ENCODE data around the gene TRIM2. TPM values are rescaled to one million over a fixed set of nuclear protein-coding genes. Genes with fewer than 3 reads are reported as not detected.
"Not testable (repeated sequence)": the region's sequence is repeated elsewhere in the genome, so short reads cannot be mapped to it uniquely, and the experiment has no call there.

Gene TRIM2
- total RNA-seq, 1 experiment from 2014 or later: 131 TPM

GRCh38 chr4:153183146-153183545, 21.1 kb upstream of the TRIM2 start:
- DNase-seq (ENCODE audit: low read depth, low spot score): no peak
- in situ Hi-C loops (cut with HindIII; ENCODE audit: low pct_unique_long_range_greater_than_20kb, low sequenced_read_pairs): no loop called here

DNA sequence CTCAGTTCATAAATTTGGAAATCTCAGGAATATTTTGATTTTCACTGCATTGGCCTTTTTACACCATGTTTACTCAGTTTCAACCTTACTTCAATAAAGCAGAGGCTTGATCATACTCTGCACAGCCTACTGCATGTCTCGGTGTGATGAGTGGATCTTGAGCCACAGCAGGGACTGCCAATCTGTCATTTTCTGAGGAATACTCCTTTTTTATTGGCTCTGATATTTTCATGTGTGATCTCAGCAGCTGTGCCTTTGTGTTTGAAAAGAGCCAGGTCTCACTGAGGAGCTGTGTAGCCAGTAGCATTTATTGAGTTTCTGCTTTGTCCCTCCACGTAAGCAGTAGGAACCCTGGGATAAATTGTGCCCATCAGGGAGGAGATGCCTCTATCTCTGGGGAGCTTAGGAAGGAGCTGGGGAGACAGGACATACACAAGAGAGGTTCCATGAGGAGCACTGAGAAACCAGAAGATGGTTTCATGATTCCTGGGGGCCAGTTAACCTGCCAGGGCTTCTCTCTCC, 18.9 kb upstream of the TRIM2 start:
- DNase-seq (ENCODE audit: low read depth, low spot score): no peak
- in situ Hi-C loops (cut with HindIII; ENCODE audit: low pct_unique_long_range_greater_than_20kb, low sequenced_read_pairs): no loop called here

DNA sequence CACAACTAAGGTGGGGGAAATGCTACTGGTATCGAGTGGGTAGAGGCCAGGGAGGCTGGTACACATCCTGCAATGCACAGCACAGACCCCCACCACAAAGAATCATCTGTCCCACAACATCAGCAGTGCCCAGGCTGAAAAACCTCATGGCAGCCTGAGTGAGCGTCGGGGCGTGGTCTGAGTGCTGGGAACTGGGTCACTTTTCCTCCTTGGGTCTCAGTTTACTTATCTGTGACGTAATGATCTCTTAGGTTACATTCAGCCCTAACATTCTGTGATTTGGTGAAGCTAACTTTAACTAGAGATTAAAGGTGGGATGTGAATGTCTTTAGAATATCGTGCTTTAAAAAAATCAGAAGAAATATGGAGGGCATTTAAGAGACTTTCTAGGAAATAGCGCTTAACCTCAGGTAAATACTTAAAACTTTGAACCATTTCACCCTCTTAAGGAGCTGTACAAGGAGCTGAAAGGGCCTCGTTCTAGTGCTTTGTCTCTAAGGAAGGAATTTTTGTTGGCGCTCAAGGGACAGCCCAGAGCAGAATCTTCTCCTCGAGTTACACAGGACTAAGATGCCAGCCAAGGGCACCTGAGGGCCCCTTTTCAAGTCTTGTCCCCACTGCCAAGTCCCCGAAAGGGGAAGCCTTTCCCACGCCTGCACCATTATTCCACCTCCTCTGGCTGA, 18.1 kb upstream of the TRIM2 start:
- in situ Hi-C loops (cut with HindIII; ENCODE audit: low pct_unique_long_range_greater_than_20kb, low sequenced_read_pairs): no loop called here
- no peak for DNase-seq (ENCODE audit: low read depth, low spot score)

DNA sequence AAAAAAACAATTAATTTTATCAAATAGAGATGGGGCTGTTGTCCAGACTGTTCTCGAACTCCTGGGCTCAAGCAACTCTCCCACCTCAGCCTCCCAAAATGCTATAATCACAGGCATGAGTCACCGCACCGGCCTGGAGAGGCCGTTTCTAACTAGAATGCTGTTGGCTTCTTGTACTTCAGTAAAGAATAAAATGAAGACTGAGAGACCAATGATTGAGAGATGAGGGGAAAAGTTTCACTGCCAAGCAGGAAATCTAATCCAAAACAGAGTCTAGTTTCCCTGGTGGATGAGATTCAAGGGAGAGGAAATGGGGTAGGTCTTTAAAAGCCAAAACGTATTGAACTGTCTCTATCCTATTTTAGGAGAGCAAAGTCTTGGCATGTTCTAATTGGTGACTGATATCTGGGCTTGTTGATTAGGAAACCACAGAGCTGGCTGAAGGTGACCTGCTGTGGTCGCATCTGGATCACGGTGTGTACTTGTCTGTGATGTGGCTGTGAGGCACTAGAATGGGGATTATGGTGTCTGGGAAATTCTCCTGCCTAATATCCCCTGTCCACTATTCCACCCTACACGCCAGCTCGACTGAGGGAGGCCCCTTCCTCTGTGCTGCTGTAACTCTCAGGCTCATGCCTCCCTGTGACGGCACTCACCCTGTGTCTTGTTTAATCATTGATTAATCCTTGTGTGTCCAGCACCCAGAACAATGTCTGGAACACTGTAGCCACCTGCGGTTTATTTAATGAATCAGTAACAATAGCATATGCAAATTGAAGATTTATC, 15.0 kb upstream of the TRIM2 start:
- in situ Hi-C loops (cut with HindIII; ENCODE audit: low pct_unique_long_range_greater_than_20kb, low sequenced_read_pairs): no loop called here
- DNase-seq (ENCODE audit: low read depth, low spot score): no peak

GRCh38 chr4:153191795-153192363, 12.4 kb upstream of the TRIM2 start:
- in situ Hi-C loops (cut with HindIII; ENCODE audit: low pct_unique_long_range_greater_than_20kb, low sequenced_read_pairs): no loop called here
- DNase-seq (ENCODE audit: low read depth, low spot score): no peak

GRCh38 chr4:153197301-153197700, 6.9 kb upstream of the TRIM2 start:
- no peak for DNase-seq (ENCODE audit: low read depth, low spot score)
- in situ Hi-C loops (cut with HindIII; ENCODE audit: low pct_unique_long_range_greater_than_20kb, low sequenced_read_pairs): no loop called here

- in situ Hi-C loops (cut with HindIII; ENCODE audit: low pct_unique_long_range_greater_than_20kb, low sequenced_read_pairs): no loop called here
- DNase-seq (ENCODE audit: low read depth, low spot score): no peak
Measured at GRCh38 chr4:153198719-153199118, 5.5 kb upstream of the TRIM2 start.

DNA sequence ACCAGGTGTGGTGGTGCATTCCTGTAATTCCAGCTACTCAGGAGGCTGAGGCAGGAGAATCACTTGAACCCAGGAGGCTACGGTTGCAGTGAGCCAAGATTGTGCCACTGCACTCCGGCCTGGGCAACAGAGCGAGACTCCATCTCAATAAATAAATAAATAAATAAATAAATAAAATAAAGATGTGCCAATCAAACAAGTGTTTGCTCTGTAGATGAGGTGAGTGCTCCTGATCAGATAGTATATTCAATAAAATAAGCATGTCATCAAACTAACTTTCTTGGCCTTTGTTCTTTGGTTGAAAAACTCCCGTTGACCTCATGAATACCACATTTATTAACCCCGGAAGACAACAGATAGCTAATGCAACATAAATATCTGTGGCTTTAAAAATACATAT, 497 bp upstream of the TRIM2 start:
- in situ Hi-C loops (cut with HindIII; ENCODE audit: low pct_unique_long_range_greater_than_20kb, low sequenced_read_pairs); DNase-seq (ENCODE audit: low read depth, low spot score): not testable (repeated sequence)

- in situ Hi-C loops (cut with HindIII; ENCODE audit: low pct_unique_long_range_greater_than_20kb, low sequenced_read_pairs): no loop called here
- peak; percentile 91 for DNase-seq (ENCODE audit: low read depth, low spot score)
Measured at GRCh38 chr4:153204728-153205648, 745 bp downstream of the TRIM2 start.

DNA sequence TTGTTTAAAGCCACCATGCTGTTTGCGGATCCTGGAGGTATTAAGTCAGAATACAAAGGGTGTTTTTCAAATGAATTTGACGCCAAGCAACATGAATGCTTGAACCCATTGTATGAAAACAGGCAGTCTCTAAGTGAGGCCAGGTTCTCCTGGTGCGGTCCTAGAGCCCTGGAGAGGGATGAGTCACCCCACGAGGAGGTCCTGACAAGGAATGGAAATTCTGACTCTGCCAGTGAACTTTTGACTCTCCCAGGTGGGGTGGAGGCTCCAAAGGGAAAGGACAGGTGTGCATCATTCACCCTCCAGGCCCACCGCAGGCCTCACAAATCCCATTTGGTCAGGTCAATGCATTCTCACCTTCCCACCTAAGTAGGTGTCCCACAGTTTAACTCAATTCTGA, 1.5 kb downstream of the TRIM2 start:
- in situ Hi-C loops (cut with HindIII; ENCODE audit: low pct_unique_long_range_greater_than_20kb, low sequenced_read_pairs): no loop called here
- DNase-seq (ENCODE audit: low read depth, low spot score): peak; percentile 43

- DNase-seq (ENCODE audit: low read depth, low spot score): no peak
- in situ Hi-C loops (cut with HindIII; ENCODE audit: low pct_unique_long_range_greater_than_20kb, low sequenced_read_pairs): no loop called here
Measured at GRCh38 chr4:153206534-153206933, 2.3 kb downstream of the TRIM2 start.

- in situ Hi-C loops (cut with HindIII; ENCODE audit: low pct_unique_long_range_greater_than_20kb, low sequenced_read_pairs): no loop called here
- no peak for DNase-seq (ENCODE audit: low read depth, low spot score)
Measured at GRCh38 chr4:153207027-153207426, 2.8 kb downstream of the TRIM2 start.

DNA sequence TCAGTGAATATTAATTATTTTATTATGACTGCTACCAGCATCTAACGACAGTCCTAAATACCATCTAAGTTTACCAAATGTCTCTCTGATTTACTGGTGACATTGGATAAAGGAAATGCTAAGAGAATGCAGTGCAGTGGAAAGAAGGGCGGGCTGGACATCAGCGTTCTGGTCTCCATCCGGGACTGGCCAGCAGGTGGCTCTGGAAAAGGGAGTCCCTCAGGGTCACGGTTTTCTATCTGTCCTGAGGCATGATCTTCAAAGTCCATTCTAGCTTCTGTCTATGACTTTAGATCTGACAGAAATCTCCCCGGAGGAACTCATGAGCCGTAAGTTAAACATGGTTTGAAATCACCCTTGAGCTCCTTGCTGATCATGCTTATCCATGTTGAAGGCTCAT, 3.3 kb downstream of the TRIM2 start:
- in situ Hi-C loops (cut with HindIII; ENCODE audit: low pct_unique_long_range_greater_than_20kb, low sequenced_read_pairs): no loop called here
- peak; percentile 48 for DNase-seq (ENCODE audit: low read depth, low spot score)

DNA sequence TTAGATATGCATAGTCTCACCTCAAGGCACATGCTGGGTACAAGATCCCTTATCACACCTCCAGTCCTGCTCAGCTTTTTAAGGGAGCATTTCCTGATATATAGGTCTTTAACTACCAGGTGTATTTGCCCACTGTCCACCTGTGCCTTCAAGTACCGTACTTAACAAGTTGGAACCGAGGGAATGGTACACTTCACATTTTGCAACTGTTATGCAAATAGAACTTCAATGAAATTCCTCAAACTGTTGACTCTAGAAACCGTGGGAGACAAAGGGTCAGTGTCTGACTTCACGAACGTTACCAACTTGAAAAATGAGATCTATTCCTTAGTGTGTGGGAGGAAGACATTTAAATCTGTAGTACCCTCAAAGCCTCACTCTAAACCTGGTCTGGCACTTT, 5.2 kb downstream of the TRIM2 start:
- in situ Hi-C loops (cut with HindIII; ENCODE audit: low pct_unique_long_range_greater_than_20kb, low sequenced_read_pairs): no loop called here
- DNase-seq (ENCODE audit: low read depth, low spot score): no peak

DNA sequence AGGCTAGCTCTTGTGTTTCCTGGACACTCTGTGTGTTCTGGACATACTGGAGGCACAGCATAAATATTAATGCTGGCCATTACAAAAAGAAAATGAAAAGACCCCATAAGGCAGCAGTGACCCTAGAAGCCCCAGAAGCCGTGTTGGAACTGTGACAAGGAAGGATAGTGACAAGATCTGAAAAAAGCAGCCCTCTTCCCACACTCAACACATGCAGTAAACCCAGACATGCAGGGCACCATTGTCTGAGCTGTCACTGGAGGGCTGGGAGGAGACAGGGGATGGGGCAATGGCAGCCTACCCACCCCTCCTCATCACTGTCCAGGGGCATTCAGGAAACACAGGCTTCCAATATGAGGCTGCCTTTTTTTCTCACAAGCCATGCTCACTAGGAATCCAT, 6.5 kb downstream of the TRIM2 start:
- no peak for DNase-seq (ENCODE audit: low read depth, low spot score)
- in situ Hi-C loops (cut with HindIII; ENCODE audit: low pct_unique_long_range_greater_than_20kb, low sequenced_read_pairs): no loop called here

DNA sequence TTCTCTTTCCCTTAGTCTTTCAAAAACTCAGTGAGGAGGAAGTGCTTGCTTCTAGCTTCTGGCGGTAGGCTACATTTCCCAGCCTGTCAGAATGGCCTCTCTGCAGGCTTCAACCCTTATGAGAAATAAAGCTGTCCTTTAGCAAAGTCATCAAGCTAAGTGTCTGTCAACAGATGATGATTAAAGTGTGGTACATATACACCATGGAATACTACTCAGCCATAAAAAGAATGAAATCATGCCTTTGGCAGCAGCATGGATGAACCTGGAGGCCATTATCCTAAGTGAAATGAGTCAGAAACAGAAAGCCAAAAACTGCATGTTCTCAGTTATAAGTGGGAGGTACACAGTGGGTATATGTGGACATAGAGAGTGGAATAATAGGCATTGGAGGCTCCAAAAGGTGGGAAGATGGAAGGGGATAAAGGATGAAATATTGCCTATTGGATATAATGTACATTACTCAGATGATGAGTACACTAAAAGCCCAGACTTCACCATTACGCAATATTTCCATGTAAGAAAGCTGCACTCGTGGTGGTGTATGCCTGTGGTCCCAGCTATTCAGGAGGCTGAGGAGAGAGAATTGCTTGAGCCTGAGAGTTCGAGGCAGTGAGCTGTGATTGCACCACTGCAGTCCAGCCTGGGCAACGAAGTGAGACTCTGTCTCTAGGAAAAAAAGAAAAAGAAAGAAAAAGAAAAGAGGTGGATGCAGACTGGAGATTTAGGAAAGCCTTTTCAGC, 7.9 kb downstream of the TRIM2 start:
- in situ Hi-C loops (cut with HindIII; ENCODE audit: low pct_unique_long_range_greater_than_20kb, low sequenced_read_pairs): no loop called here
- DNase-seq (ENCODE audit: low read depth, low spot score): peak; percentile 43

- in situ Hi-C loops (cut with HindIII; ENCODE audit: low pct_unique_long_range_greater_than_20kb, low sequenced_read_pairs): no loop called here
- peak; percentile 55 for DNase-seq (ENCODE audit: low read depth, low spot score)
Measured at GRCh38 chr4:153212736-153213135, 8.5 kb downstream of the TRIM2 start.
